ENCODE measurements around the gene H3-3A. TPM values are rescaled to one million over a fixed set of nuclear protein-coding genes. Genes with fewer than 3 reads are reported as not detected.
"Not testable (repeated sequence)": the region's sequence is repeated elsewhere in the genome, so short reads cannot be mapped to it uniquely, and the experiment has no call there.

Gene H3-3A
- total RNA-seq, 2 experiments from 2014 or later: 370 to 382 TPM

- CTCF ChIA-PET: no interaction called here
- POLR2A ChIA-PET: interaction anchor here (0.7 kb wide), 1 partner anchor 594 kb away, joined by 3 read pairs; no protein-coding TSS in a partner anchor
Measured at GRCh38 chr1:226074046-226074445, 11.5 kb downstream of the H3-3A start.

- CTCF ChIA-PET: interaction anchor here (1.4 to 2.3 kb wide), 3 partner anchors 11 to 49 kb away, joined by 5 to 9 read pairs (median 6); no protein-coding TSS in a partner anchor
- POLR2A ChIA-PET: interaction anchor here (0.6 to 1.0 kb wide), 2 partner anchors 14 to 126 kb away, joined by 4 read pairs; partner anchors contain the start of gene H3-3A
Measured at GRCh38 chr1:226076378-226076777, 13.9 kb downstream of the H3-3A start.

- ChIA-PET POLR2A (no interaction called here), CTCF (no interaction called here)
Measured at GRCh38 chr1:226078374-226078773, 15.9 kb downstream of the H3-3A start.

GRCh38 chr1:226082587-226082917, 20.0 kb downstream of the H3-3A start:
- ChIA-PET POLR2A (interaction anchor here (1.0 to 3.1 kb wide), 6 partner anchors 13 to 28 kb away, joined by 3 to 19 read pairs (median 10); partner anchors contain the start of gene H3-3A), CTCF (interaction anchor here (0.7 to 2.2 kb wide), 5 partner anchors 13 to 27 kb away, joined by 3 to 10 read pairs (median 5); no protein-coding TSS in a partner anchor)

- ChIA-PET POLR2A (interaction anchor here (1.0 to 3.1 kb wide), 8 partner anchors 13 to 226 kb away, joined by 3 to 19 read pairs (median 8); partner anchors contain the start of genes H3-3A and LIN9), CTCF (interaction anchor here (0.7 to 2.2 kb wide), 8 partner anchors 13 to 43 kb away, joined by 3 to 10 read pairs (median 5); partner anchors contain the start of gene H3-3A)
Measured at GRCh38 chr1:226082959-226083301, 20.4 kb downstream of the H3-3A start.

- CTCF ChIA-PET: interaction anchor here (0.8 to 2.2 kb wide), 8 partner anchors 13 to 42 kb away, joined by 3 to 10 read pairs (median 5); partner anchors contain the start of gene H3-3A
- POLR2A ChIA-PET: interaction anchor here (1.0 to 3.1 kb wide), 8 partner anchors 14 to 226 kb away, joined by 3 to 19 read pairs (median 8); partner anchors contain the start of genes H3-3A and LIN9
Measured at GRCh38 chr1:226083302-226084101, 21.0 kb downstream of the H3-3A start.

GRCh38 chr1:226085675-226086285, 23.3 kb downstream of the H3-3A start:
- ChIA-PET CTCF (no interaction called here), POLR2A (interaction anchor here (0.6 kb wide), 1 partner anchor 40 kb away, joined by 5 read pairs; no protein-coding TSS in a partner anchor)

GRCh38 chr1:226086776-226087175, 24.3 kb downstream of the H3-3A start:
- POLR2A ChIA-PET: no interaction called here
- CTCF ChIA-PET: no interaction called here

GRCh38 chr1:226091461-226091860, 28.9 kb downstream of the H3-3A start:
- ChIA-PET POLR2A (no interaction called here), CTCF (interaction anchor here (0.6 kb wide), 1 partner anchor 158 kb away, joined by 3 read pairs; no protein-coding TSS in a partner anchor)

GRCh38 chr1:226092048-226092820, 29.7 kb downstream of the H3-3A start:
- POLR2A ChIA-PET: not testable (repeated sequence)
- CTCF ChIA-PET: interaction anchor here (0.6 kb wide), 1 partner anchor 158 kb away, joined by 3 read pairs; no protein-coding TSS in a partner anchor

- ChIA-PET CTCF (interaction anchor here (0.7 kb wide), 1 partner anchor 32 kb away, joined by 4 read pairs; no protein-coding TSS in a partner anchor), POLR2A (no interaction called here)
Measured at GRCh38 chr1:226092965-226093364, 30.4 kb downstream of the H3-3A start.

GRCh38 chr1:226093621-226094020, 31.1 kb downstream of the H3-3A start:
- POLR2A ChIA-PET: interaction anchor here (0.6 kb wide), 1 partner anchor 18 kb away, joined by 4 read pairs; no protein-coding TSS in a partner anchor
- CTCF ChIA-PET: interaction anchor here (0.7 to 0.9 kb wide), 2 partner anchors 11 to 32 kb away, joined by 3 to 4 read pairs; no protein-coding TSS in a partner anchor

- POLR2A ChIA-PET: no interaction called here
Measured at GRCh38 chr1:226094451-226094850, 31.9 kb downstream of the H3-3A start.

GRCh38 chr1:226095286-226095685, 32.8 kb downstream of the H3-3A start:
- POLR2A ChIA-PET: no interaction called here
- CTCF ChIA-PET: interaction anchor here (0.9 to 1.3 kb wide), 2 partner anchors 16 to 30 kb away, joined by 3 to 7 read pairs; no protein-coding TSS in a partner anchor

More at GRCh38 chr1:226094451-226094850, 31.9 kb downstream of the H3-3A start:
- CTCF ChIA-PET: interaction anchor here (0.9 kb wide), 1 partner anchor 10 kb away, joined by 3 read pairs; no protein-coding TSS in a partner anchor

GRCh38 chr1:226097866-226098625, 35.5 kb downstream of the H3-3A start:
- POLR2A ChIA-PET: no interaction called here

GRCh38 chr1:226098870-226099835, 36.6 kb downstream of the H3-3A start:
- ChIA-PET POLR2A (interaction anchor here (1.4 kb wide), 1 partner anchor 16 kb away, joined by 3 read pairs; no protein-coding TSS in a partner anchor), CTCF (interaction anchor here (0.9 kb wide), 1 partner anchor 1585 kb away, joined by 3 read pairs; no protein-coding TSS in a partner anchor)

More at GRCh38 chr1:226097866-226098625, 35.5 kb downstream of the H3-3A start:
- CTCF ChIA-PET: interaction anchor here (0.9 kb wide), 1 partner anchor 1584 kb away, joined by 3 read pairs; no protein-coding TSS in a partner anchor

Data from activated CD8-positive, alpha-beta memory T cell treated with anti-CD3 and anti-CD28 coated beads for 36 hours (primary cell).